HG03457 (cell line): ENCODE measurements around the gene HRC.
"Not testable (repeated sequence)": the region's sequence is repeated elsewhere in the genome, so short reads cannot be mapped to it uniquely, and the experiment has no call there.

Experiments used
- ATAC-seq: cut with Tn5 transposase; IDR thresholded peaks from one replicate; pipeline ENCODE4 v1.9.1; 2021; ENCODE audit warnings: moderate number of reproducible peaks; ENCODE audit not compliant: unreplicated experiment

The HRC gene, protein sequence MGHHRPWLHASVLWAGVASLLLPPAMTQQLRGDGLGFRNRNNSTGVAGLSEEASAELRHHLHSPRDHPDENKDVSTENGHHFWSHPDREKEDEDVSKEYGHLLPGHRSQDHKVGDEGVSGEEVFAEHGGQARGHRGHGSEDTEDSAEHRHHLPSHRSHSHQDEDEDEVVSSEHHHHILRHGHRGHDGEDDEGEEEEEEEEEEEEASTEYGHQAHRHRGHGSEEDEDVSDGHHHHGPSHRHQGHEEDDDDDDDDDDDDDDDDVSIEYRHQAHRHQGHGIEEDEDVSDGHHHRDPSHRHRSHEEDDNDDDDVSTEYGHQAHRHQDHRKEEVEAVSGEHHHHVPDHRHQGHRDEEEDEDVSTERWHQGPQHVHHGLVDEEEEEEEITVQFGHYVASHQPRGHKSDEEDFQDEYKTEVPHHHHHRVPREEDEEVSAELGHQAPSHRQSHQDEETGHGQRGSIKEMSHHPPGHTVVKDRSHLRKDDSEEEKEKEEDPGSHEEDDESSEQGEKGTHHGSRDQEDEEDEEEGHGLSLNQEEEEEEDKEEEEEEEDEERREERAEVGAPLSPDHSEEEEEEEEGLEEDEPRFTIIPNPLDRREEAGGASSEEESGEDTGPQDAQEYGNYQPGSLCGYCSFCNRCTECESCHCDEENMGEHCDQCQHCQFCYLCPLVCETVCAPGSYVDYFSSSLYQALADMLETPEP

DNA sequence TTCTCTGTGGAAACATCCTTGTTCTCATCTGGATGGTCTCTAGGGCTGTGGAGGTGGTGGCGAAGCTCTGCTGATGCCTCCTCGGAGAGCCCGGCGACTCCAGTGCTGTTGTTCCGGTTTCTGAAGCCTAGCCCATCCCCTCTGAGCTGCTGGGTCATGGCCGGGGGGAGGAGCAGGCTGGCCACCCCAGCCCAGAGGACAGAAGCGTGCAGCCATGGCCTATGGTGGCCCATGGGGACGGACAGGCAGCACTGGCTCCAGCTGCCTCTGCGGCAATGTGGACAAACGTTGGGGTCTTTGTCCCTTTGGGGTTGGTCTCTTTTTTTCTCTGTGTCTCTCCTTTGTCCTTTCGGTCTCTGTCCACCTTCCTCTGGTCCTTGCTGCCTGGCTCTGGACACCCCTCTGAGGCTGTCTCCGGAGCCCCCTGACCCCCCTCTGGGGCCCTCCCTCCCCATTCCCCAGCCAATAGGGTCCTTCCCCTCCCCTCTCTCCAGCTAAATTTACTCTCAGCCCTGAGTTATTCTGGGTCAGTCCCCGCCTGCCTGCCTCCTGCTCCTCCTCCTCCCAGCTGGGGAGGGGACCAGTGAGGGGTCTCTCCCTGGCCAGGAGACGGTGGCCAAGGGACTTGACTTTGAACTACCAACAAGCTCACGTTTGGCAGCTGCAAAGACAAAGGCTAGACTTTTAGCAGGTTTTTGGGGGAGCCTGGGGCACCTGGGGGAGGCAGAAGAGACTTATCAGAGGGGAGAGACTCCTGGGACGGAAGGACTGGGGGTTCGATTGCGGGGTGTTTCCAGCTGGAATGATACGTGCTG is at the start of gene HRC:
HRC (minus strand) TSS at position 392 of the 815 bp plus-strand sequence; CDS start at position 233, 159 bp downstream.
- no peak for ATAC-seq

- no peak for ATAC-seq
Measured at GRCh38 chr19:49201042-49201441, 45.8 kb upstream of the HRC start.

GRCh38 chr19:49200238-49200862 is 45.2 kb upstream of the HRC start:
- no peak for ATAC-seq

DNA sequence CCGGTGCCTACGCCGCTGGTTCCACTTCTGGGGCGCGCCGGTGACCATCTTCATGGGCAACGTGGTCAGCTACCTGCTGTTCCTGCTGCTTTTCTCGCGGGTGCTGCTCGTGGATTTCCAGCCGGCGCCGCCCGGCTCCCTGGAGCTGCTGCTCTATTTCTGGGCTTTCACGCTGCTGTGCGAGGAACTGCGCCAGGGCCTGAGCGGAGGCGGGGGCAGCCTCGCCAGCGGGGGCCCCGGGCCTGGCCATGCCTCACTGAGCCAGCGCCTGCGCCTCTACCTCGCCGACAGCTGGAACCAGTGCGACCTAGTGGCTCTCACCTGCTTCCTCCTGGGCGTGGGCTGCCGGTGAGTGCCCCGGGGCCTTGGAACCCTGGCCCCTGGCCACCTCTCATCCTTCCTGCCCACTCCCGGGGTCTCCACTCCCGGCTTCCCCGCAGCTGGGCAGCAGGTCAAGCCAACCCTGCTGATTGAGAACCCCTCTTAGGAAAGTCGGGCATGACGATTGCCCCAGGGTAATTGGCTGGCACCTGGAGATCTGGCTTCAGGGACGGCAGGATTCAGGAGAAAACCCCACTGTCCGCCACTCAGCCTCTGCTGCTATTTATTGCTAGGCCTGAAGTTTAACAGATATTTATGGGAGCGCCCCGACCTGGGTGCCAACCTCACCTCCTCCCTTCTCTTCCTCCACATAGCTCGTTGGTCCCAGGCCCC is 41.5 kb upstream of the HRC start:
- ATAC-seq: no peak

- no peak for ATAC-seq
Measured at GRCh38 chr19:49194408-49194807, 39.2 kb upstream of the HRC start.

DNA sequence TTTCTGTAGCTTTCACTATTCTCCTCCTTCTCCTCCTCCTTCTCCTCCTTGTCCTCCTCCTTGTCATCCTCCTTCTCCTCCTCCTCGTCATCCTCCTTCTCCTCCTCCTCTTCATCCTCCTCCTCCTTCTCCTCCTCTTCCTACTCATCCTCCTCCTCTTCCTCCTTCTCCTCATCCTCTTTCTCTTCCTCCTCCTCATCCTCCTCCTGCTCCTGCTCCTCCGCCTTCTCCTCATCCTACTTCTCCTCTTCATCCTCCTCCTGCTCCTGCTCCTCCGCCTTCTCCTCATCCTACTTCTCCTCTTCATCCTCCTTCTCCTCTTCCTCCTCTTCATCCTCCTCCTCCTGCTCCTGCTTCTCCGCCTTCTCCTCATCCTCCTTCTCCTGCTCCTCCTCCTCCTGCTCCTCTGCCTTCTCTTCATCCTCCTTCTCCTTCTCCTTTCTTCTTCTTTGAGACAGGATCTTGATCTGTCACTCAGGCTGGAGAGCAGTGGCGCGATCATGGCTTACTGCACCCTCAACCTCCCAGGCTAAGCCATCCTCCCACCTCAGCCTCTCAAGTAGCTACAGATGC is 38.7 kb upstream of the HRC start:
- no peak for ATAC-seq

DNA sequence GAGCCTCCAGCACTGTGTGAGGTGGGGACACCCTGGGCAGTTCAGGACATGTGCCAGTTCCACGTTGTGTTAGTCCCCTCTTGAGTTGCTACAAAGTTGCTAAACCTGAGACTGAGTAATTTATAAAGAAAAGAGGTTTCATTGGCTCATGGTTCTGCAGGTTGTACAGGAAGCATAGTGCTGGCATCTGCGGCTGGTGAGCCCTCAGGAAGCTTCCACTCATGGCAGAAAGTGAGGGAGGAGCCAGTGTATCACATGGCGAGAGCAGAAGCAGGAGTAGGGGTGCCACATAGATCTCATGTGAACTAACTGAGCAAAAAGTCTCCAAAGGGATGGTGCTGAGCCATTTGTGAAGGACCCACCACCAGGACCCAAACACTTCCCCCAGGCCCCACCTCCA is 35.6 kb upstream of the HRC start:
- no peak for ATAC-seq

- ATAC-seq: no peak
Measured at GRCh38 chr19:49189259-49189658, 34.1 kb upstream of the HRC start.

DNA sequence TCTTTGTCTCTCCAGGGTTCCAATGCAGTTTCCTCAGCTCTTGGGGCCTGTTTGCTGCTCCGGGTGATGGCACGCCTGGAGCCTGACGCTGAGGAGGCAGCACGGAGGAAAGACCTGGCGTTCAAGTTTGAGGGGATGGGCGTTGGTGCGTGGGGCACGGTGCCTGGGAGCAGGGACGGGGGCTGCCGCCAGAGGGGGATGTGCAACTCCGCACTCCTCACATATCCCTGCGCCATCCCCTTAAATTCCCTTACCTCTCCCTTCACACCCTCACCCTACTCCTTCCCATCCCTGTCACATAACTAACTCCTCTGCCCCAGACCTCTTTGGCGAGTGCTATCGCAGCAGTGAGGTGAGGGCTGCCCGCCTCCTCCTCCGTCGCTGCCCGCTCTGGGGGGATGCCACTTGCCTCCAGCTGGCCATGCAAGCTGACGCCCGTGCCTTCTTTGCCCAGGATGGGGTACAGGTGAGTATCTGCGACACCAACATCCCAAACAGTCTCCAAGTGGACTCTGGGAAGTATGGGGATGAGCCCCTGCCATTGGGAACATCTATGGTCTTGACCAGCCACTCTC is 33.5 kb upstream of the HRC start:
- ATAC-seq: no peak

DNA sequence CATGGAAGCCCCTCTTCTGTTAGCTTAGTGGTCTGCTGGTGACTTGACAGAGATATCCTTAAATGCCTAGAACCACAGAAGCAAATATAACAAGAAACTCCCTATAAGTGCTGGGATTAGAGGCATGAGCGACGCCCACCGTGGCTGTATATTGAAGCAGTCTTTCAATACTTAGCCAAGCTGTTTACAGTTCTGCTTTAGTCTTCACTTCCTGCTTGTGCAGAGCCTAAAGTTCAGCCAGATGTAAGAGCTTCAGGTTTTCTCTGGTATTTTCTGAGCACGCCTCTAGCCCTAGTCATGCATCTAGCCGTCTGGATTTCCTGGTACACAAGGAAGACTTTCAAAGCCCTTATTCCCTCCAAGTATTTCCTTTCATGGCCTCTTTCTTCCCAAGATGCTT is 30.9 kb upstream of the HRC start:
- ATAC-seq: no peak

DNA sequence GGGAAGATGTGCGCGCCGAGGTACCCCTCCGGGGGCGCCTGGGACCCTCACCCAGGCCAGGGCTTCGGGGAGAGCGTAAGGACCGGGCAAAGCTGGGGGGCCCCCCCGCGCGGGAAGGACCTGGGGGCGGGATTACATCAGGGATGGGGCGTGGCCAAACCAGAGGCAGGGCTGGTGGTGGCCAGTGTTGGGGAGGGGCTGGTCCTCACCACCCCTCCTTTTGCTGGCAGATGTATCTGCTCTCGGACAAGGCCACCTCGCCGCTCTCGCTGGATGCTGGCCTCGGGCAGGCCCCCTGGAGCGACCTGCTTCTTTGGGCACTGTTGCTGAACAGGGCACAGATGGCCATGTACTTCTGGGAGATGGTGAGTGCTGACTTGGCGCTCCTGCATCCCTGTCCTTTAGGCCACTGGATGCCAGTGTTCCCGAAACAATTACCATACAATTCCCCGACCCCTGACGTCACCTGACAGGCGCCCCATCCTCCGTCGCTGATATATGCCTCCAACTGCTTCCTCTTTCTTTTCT is 27.7 kb upstream of the HRC start:
- ATAC-seq: no peak

GRCh38 chr19:49182010-49182847 is 27.0 kb upstream of the HRC start:
- not testable (repeated sequence) for ATAC-seq

GRCh38 chr19:49180659-49181058 is 25.5 kb upstream of the HRC start:
- ATAC-seq: no peak

- ATAC-seq: no peak
Measured at GRCh38 chr19:49173198-49173597, 18.0 kb upstream of the HRC start.

DNA sequence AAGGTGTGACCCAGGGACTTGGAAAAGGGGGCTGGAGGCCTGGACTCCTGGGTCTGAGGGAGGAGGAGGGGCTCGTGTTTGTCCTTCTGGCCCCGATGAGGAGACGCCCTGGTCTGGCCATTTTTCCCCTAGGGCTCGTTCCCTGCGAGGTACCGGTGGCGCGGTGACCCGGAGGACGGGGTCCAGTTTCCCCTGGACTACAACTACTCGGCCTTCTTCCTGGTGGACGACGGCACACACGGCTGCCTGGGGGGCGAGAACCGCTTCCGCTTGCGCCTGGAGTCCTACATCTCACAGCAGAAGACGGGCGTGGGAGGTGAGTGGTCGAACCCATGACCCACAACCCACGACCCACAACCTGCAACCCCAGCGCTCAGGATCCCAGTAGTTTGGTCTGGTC is 13.2 kb upstream of the HRC start:
- ATAC-seq: no peak

- ATAC-seq: no peak
Measured at GRCh38 chr19:49167857-49168409, 12.7 kb upstream of the HRC start.

DNA sequence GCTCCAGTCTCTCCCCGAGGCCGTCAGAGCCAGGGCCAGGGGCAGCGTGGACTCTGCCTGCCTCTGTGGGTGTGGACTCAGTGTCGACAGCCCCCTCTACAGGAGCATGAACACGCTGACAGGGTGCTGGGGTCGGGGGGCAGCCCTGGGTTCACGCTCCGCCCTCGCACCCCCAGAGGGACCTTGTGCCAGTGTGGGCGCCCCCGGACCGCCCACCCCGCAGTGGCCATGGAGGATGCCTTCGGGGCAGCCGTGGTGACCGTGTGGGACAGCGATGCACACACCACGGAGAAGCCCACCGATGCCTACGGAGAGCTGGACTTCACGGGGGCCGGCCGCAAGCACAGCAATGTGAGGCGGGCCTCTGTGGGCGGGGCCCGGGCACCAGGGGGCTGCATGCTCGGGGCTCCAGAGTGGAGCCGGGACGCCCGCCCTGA is 10.7 kb upstream of the HRC start:
- no peak for ATAC-seq

DNA sequence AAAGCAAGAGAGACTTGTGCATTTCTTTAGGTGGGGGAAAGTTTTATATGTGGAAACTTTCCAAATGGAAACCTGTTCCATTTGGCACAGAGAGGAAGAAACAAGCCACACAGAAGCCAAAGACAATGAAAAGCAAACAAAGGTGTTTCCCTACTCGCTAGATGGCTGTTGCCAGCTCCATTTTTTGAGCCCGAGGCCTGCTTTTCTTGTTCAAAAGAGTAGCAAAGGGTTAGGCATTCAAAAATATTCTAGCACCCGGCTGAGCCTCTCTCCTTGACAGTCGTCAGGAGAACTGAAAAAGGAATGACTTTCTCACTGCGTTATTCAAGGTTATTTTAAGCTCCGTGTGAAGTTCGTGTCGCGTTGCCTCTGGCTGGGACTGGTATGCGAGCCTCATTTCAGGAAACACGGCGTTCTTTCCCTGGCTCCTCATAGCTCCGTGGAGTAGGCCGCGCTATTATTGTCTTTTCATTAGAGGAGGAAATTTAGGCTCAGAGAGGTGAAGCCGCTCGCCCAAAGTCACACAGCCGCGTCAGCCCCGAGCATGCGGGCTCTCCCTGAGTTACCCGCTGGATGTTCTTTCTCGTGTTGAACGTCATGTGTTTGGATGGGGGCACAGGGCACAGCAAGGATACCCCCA is 10.0 kb upstream of the HRC start:
- ATAC-seq: no peak
